Limb (tissue), 2 donors: ENCODE measurements around the gene ACBD5.
A peak's percentile ranks its signal among the peaks of the same experiment; 100 is the strongest.
"Not testable (repeated sequence)": the region's sequence is repeated elsewhere in the genome, so short reads cannot be mapped to it uniquely, and the experiment has no call there.

ENCODE experiments used
- DNase-seq, 2 donors: peaks; one replicate each; pipeline ENCODE4 v3.0.0-alpha.2; 2016; ENCODE audit errors: extremely low spot score in 2 of 2

The ACBD5 gene

DNA sequence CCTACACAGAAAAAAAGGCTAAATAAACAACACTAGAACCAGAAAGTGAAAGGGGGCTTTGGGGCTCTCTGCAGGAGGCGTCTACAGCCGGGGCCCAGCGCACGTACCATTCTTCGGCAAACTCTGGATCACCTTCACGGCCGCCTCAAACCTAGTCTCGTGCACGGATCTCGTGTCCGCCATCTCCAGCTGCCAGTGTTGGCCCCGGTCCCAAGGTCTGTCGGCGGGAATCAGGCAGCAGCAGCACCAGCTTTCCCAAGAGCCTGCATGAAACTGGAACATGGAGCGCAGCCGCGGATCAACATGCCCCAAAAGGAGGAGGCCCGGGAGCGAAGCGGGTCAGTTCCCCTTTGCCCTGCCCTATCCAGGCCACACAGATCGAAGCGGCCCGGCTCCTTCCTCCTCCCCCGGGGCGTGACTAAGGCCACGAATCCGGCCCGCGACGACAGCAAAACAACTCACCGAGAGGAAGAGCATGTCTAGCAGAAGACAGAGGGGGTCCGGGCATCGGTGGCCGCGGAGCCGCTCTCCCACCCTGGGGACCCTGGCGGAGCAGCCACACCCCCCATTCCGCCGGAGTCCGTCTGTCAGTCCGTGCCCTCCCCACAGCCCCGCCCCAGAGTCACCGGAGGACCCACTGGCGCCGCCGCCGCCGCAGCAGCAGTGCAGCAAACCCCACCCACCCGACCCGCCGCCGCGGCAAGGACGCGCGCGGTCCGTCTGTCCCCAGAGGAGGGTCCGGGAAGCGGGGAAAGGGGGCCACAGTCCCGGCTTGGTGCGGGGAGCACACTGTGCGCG lies at the start of gene ACBD5:
TSS of gene ACBD5 (minus strand) at position 586 of the 798 bp plus-strand sequence. CDS start at position 477, 109 bp downstream.
- peak; percentile 73 to 88 for DNase-seq

GRCh38 chr10:27285093-27285492 lies 44.5 kb upstream of the ACBD5 start:
- DNase-seq = no peak

DNA sequence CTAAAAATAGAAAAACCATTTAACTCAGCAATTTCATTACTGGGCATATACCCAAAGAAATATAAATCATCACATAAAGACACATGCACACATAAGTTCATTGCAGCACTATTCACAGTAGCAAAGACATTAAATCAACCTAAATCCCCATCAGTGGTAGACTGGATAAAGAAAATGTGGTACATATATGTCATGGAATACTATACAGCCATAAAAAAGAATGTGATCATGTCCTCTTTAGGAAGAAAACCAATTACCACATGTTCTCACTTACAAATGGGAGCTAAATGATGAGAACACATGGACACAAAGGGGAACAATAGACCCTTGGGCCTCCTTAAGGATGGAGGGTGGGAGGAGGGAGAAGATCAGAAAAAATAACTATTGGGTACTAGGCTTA lies 36.0 kb upstream of the ACBD5 start:
- no peak for DNase-seq

DNA sequence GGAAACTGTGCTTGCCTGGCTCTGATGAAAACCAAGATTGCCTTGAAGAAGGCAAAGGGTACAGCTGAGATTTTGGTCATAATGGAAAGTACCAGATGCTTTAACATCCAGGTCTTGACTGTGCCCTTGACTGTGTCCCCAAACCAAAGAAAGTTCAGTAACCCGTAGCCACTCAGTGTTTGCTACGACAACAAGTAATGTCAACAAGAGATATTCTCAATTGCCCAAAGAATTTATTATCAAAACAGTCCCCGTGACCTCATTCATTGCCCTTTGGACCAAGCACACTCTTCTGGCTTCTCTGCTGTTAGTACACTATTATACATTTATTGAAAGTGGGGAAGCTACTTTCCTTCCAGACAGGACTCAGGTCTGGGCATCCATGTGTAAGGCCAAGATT lies 25.4 kb upstream of the ACBD5 start:
- DNase-seq = not testable (repeated sequence)

- not testable (repeated sequence) for DNase-seq
These were observed 22.2 kb upstream of the ACBD5 start for GRCh38 chr10:27262788-27263187.

DNA sequence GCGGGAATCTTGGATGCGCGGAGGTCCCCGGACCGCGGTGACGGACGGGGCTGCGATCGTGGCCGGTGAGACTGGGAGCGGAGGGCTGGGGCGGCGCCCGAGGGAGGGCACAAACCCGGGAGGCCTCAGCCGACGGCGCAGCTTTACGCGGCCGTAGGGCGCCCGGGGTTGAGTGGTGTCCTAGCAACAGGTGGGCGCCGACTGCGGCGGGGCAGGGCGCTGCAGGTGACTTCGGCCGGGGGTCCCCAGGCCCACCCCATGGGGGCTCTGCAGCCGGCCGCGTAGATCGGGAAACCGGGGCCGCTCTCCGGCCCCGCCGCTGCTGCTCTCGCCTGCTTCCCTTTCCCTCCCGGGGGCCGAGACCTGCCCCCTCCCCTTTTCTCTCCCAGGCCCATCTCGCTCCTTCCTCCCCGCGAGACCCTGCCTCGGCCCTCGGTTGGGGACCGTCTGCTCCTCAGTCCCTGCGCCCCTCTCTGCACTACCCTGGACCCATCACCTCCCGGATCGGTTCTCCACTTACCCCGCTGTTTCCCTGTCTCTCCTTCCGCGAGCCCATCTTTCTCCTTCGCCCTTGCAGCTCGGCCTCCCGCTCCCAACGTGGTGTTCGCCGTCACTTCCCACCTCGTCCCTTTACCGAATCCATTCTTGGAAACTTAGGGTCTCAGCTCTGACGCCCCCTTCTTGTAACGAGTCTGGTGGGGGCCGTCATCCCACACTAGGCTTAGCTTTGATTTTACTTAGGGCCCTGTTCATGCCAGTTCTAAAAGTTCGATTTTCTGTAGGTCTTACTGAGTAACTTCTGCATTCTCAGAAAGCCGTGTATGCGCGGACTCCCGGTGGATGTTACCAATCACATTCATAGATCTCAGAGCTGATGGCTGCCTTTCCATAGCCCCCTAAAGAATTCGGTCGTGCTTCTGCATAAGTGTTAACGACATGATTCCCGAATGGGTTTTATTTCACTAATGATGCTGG lies 18.5 kb upstream of the ACBD5 start:
- DNase-seq = peak in 1 of 2 donors; percentile 54

DNA sequence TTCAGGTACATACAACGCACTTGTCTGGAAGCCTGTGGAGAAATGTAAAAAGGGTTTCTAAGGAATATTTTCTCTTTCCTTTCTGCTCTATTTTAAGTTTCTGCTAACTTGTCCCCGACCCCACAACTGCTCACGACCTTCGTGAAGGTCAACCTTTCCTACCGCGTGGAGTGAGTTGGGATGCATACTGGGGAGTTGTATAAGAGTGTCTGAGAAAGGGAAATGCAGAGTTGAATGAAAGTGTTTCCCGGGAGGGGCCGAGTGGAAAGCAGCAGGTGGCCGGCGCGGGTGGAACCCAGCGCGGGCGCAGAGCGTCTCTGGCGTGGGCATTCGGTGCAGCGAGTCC lies 17.9 kb upstream of the ACBD5 start:
- DNase-seq = no peak

DNA sequence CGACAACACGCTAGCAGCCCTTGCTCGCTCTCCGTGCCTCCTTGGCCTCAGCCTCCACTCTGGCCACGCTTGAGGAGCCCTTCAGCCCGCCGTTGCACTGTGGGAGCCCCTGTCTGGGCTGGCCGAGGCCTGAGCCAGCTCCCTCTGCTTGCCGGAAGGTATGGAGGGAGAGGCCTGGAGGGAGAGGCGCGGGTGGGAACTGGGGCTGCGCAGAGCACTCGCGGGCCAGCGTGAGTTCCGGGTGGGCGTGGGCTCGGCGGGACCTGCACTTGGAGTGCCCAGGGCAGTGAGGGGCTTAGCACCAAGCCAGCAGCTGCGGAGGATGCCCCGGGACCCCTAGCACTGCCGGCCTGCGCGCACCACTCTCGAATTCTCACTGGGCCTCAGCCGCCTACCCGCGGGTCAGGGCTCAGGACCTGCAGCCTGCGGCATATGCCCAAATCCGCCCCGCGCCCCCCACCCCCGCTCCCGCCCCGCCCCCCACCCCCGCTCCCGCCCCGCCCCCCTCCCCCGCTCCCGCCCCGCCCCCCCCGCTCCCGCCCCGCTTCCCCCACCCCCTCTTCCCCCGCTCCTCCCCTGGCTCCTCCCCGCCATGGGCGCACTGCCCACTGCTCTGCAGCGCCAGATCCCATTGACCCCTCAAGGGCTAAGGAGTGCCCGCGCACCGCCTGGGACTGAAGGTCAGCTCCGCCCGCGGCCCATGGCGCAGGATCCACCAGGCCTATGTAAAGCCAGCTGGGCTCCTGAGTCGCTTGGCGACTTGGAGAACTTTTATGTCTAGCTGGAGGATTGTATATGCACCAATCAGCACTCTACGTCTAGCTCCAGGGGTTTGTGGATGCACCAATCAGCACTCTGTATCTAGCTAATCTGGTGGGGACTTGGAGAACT lies 15.9 kb upstream of the ACBD5 start:
- no peak for DNase-seq

DNA sequence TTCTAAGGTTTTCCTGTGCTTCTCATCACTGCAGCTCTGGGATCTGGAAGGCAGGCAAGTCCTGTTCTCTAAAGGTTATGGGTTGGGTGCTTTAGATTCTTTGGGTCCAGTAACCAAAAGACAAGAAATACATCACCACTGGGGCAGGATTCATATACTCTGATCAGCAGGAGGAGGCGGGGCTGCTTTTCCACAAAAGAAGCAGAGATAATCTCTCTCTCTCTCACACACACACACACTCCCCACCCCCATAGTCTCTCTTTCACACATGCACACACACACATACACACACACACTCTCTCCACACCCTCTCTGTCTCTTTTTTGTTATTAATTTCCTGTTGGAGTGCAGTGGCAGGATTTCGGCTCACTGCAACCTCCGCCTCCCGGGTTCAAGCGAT lies 13.0 kb upstream of the ACBD5 start:
- no peak for DNase-seq

- peak; percentile 42 to 85 for DNase-seq
These were observed 11.8 kb upstream of the ACBD5 start for GRCh38 chr10:27252267-27253000.

DNA sequence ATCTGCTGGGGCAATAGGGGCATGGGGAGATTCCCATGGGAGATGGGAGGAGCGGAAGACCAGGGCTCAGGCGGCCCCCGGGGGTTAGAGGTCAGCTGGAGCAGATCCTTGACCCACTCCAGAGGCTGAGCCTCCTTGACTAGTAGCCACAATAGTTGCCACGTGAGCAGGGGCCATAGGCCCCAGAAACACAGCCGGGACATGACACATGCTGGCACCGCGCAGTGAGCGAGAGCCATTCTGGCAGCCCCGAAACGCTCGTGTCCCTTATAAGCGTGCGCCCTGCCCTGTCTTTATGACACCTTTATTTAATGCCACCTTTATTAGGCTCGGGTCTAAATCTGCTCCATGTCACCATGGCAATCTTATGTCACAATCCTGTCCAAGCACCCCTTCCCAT lies 11.0 kb upstream of the ACBD5 start:
- no peak for DNase-seq

GRCh38 chr10:27248215-27248614 lies 7.6 kb upstream of the ACBD5 start:
- no peak for DNase-seq

DNA sequence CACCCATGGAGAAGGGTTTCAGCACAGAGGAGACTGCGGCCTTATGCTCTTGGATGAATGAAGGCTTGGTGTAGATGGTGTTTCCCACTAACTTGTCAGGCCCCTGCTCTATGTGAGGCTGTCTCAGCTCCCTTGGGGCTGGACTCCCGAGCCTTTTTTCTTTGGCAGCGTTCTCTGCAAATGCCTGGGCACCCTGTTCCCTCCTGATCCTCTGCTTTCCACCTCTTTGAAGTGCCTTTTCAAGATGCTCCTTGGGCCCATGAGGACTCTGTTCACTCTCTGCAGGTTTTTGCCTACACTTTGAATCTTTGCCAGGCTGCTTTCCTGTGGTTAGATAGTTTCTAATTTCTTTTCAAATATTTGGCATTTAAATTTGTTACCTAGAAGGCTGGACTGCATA lies 6.8 kb upstream of the ACBD5 start:
- DNase-seq = no peak

DNA sequence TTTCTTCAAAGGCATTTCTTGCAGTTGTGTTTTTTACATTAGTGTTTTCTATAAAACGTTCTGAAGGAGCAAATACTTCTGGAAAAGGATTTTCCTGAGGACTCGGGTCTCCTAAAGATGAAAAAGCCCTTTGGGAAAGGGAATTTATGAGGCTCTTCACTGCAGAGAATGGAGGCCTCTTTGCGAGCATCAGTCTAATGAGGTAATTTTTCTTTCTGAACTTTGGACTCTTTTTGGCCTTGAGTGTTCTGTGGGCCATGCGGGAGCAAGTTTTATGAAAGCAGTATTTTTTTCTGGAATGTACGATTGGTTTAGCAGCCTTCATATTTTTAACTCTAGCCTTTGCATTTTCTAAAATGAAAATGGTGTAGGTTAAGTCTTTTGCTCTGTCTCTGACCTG lies 6.4 kb upstream of the ACBD5 start:
- no peak for DNase-seq

DNA sequence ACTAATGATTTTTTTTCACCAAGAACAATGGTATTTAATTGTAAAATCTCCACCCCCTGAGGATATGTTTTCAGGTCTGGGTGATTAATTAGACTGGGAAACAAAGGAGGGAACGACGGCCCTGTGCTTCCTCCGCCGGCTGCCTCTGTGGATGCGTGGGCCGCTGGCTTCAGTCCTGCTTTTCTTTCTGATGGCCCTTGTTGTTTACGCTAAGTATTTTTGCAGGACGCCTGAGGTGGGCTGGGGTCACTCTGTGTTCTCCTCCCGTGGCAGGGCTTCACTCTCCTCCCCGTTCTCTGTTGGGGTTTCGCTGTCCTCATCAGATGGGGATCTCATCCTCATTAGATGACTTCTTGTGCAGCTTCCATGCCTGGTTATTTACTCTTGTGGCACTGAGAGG lies 5.2 kb upstream of the ACBD5 start:
- DNase-seq = no peak

- DNase-seq = no peak
These were observed 4.4 kb upstream of the ACBD5 start for GRCh38 chr10:27244976-27245375.

DNA sequence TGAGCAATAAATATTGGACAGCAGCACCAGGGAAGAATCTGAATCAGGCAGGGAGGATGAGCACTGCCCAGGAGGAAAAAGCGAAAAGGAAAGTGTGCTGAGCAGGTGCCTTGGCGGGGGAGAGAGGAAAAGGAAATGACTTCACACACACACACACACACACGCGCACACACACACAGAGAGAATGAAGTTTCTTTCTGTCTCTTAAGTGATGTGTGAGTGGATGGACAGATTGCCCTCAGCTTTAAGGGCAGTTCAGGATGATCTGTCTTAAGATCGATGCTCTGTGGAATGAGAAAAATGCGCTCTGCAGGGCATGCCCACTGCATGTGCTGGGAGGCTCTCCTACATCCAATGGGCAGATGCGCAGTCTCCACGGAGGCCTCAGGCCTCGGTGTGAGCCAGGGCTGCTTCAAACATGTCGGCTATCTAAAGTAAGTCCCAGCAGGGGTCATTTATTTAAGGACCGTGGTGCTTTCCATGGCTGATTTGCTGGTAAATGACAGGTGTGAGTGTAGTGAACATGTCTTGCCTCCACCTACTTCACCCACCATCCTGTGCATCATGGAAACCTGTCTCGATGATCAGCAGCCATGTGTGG lies 2.5 kb upstream of the ACBD5 start:
- peak; percentile 73 to 74 for DNase-seq

- no peak for DNase-seq
These were observed 1.9 kb upstream of the ACBD5 start for GRCh38 chr10:27242473-27242950.

- peak; percentile 95 to 97 for DNase-seq
These were observed 1.3 kb upstream of the ACBD5 start for GRCh38 chr10:27241652-27242472.
